Umbilical cord (tissue), 2 donors: ENCODE data around the gene XRN1. TPM values are rescaled to one million over a fixed set of nuclear protein-coding genes. Genes with fewer than 3 reads are reported as not detected.
"Not testable (repeated sequence)": the region's sequence is repeated elsewhere in the genome, so short reads cannot be mapped to it uniquely, and the experiment has no call there.

Source experiments
- DNase-seq: peaks from one replicate; pipeline ENCODE4 v3.0.0-alpha.2; 2015; ENCODE audit warnings: low spot score
- total RNA-seq: library from RNA; depleted of rRNA; stranded (reverse); fragments of >200 nt; gene quantifications from one replicate; pipeline ENCODE4 v1.2.3, GENCODE V29; 2014; ENCODE audit warnings: low replicate concordance; ENCODE audit not compliant: insufficient read depth

XRN1 gene
- total RNA-seq, 1 donor from 2014 or later, result 68.6 TPM

GRCh38 chr3:142352698-142353097 is 95.1 kb downstream of the XRN1 start:
- not testable (repeated sequence) for DNase-seq

- no peak for DNase-seq
These were observed 99.4 kb downstream of the XRN1 start for GRCh38 chr3:142348460-142348859.

- peak; percentile 5 for DNase-seq
These were observed 109.8 kb downstream of the XRN1 start for GRCh38 chr3:142337994-142338393.

GRCh38 chr3:142332390-142332789 is 115.4 kb downstream of the XRN1 start:
- DNase-seq, result no peak

- DNase-seq, result not testable (repeated sequence)
These were observed 123.4 kb downstream of the XRN1 start for GRCh38 chr3:142324275-142324953.

- no peak for DNase-seq
These were observed 127.9 kb downstream of the XRN1 start for GRCh38 chr3:142319912-142320311.

- no peak for DNase-seq
These were observed 128.7 kb downstream of the XRN1 start for GRCh38 chr3:142319094-142319493.

- no peak for DNase-seq
These were observed 129.5 kb downstream of the XRN1 start for GRCh38 chr3:142318331-142318730.

- DNase-seq, result not testable (repeated sequence)
These were observed 131.9 kb downstream of the XRN1 start for GRCh38 chr3:142315978-142316388.

- no peak for DNase-seq
These were observed 132.8 kb downstream of the XRN1 start for GRCh38 chr3:142315083-142315482.

- no peak for DNase-seq
These were observed 137.4 kb downstream of the XRN1 start for GRCh38 chr3:142310439-142310838.

- DNase-seq, result not testable (repeated sequence)
These were observed 145.0 kb downstream of the XRN1 start for GRCh38 chr3:142302847-142303246.

- no peak for DNase-seq
These were observed 149.2 kb downstream of the XRN1 start for GRCh38 chr3:142298626-142299025.

- DNase-seq, result no peak
These were observed 151.3 kb downstream of the XRN1 start for GRCh38 chr3:142296507-142296906.

GRCh38 chr3:142287866-142288638 is 159.8 kb downstream of the XRN1 start:
- DNase-seq, result no peak

GRCh38 chr3:142285083-142285517 is 162.7 kb downstream of the XRN1 start:
- no peak for DNase-seq

GRCh38 chr3:142282503-142282902 is 165.3 kb downstream of the XRN1 start:
- no peak for DNase-seq

- DNase-seq, result no peak
These were observed 166.4 kb downstream of the XRN1 start for GRCh38 chr3:142281474-142281873.

- peak; percentile 74 for DNase-seq
These were observed 167.8 kb downstream of the XRN1 start for GRCh38 chr3:142279965-142280590.

GRCh38 chr3:142278451-142278850 is 169.4 kb downstream of the XRN1 start:
- no peak for DNase-seq

- DNase-seq, result peak; percentile 11
These were observed 171.1 kb downstream of the XRN1 start for GRCh38 chr3:142276781-142277180.

GRCh38 chr3:142275856-142276255 is 172.0 kb downstream of the XRN1 start:
- DNase-seq, result peak; percentile 13

- DNase-seq, result no peak
These were observed 172.9 kb downstream of the XRN1 start for GRCh38 chr3:142274908-142275307.
